HFFc6 (cell line): Measurements from ENCODE around the gene OSBPL7. TPM values are rescaled to one million over a fixed set of nuclear protein-coding genes. Genes with fewer than 3 reads are reported as not detected.

ENCODE experiments used
- DNase-seq: peaks from one replicate; pipeline ENCODE4 v3.0.0-alpha.2; 2018
- H3K27ac Mint-ChIP-seq: 2 replicates; pipeline ENCODE4 v1.8.0; 2020; ENCODE audit warnings: mild to moderate bottlenecking, mixed read lengths
- H3K27me3 Mint-ChIP-seq: 2 replicates; pipeline ENCODE4 v1.8.0; 2021; ENCODE audit warnings: mild to moderate bottlenecking, moderate library complexity, mixed read lengths; ENCODE audit not compliant: insufficient read depth
- H3K36me3 Mint-ChIP-seq: 2 replicates; pipeline ENCODE4 v1.8.0; 2021; ENCODE audit warnings: low read depth, mixed read lengths
- H3K4me1 Mint-ChIP-seq: 2 replicates; pipeline ENCODE4 v1.8.0; 2020; ENCODE audit warnings: low read depth, mixed read lengths
- H3K4me3 Mint-ChIP-seq: 2 replicates; pipeline ENCODE4 v1.8.0; 2020; ENCODE audit warnings: mild to moderate bottlenecking, moderate library complexity, mixed read lengths
- H3K9me3 Mint-ChIP-seq: 2 replicates; pipeline ENCODE4 v1.8.0; 2020; ENCODE audit warnings: mild to moderate bottlenecking, mixed read lengths
- total RNA-seq, 6 experiments: library from RNA; stranded (reverse); fragmentation: NEBNext Ultra II Directional; extraction: Animal tissue kit (Norgen Biotek cat#: 25700); gene quantifications; 2 replicates in 1 of 6; 3 replicates in 5 of 6; pipeline ENCODE4 v1.2.3, GENCODE V29; 2021
- TF ChIP-seq, protein P1 (sequence below): fragments of 200-600 bp; sonication (generic); IDR thresholded peaks from 2 replicates; pipeline ENCODE4 v1.5.0; 2021; ENCODE audit warnings: antibody characterized with exemption, mild to moderate bottlenecking

The OSBPL7 gene
- total RNA-seq, 6 experiments from 2014 or later, result 7.0 to 10.7 (median 9.2) TPM

DNA sequence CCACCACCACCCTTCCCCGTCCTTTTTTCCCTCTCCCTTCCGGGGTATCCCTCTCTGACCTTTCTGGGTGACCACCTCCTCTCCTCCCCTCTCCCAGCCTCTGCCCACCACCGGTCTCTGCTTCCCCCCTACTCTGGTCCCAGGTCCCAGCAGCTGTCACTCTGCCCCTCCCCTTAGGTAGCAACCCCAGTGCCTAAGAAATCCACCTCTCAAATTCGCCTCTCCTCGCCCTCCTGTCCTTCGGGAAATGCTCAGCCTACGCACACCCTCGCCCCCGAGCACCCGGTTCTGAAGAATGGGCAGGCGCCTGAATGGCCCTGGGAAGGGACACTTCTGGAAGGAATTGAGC is 30.1 kb upstream of the OSBPL7 start:
- Mint-ChIP-seq H3K36me3 (no peaks in the 10 kb centered on the region), H3K27ac (no peak overlapping the region), H3K4me3 (peak overlapping the region; percentile 7; the same call in 1 of the 2 replicates), H3K9me3 (no peaks in the 10 kb centered on the region), H3K27me3 (peaks cover 42% of the 10 kb centered on the region), H3K4me1 (peaks cover 37% of the 10 kb centered on the region)
- DNase-seq, result no peak
- TF ChIP-seq, protein P1, sequence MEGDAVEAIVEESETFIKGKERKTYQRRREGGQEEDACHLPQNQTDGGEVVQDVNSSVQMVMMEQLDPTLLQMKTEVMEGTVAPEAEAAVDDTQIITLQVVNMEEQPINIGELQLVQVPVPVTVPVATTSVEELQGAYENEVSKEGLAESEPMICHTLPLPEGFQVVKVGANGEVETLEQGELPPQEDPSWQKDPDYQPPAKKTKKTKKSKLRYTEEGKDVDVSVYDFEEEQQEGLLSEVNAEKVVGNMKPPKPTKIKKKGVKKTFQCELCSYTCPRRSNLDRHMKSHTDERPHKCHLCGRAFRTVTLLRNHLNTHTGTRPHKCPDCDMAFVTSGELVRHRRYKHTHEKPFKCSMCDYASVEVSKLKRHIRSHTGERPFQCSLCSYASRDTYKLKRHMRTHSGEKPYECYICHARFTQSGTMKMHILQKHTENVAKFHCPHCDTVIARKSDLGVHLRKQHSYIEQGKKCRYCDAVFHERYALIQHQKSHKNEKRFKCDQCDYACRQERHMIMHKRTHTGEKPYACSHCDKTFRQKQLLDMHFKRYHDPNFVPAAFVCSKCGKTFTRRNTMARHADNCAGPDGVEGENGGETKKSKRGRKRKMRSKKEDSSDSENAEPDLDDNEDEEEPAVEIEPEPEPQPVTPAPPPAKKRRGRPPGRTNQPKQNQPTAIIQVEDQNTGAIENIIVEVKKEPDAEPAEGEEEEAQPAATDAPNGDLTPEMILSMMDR, result no peak

DNA sequence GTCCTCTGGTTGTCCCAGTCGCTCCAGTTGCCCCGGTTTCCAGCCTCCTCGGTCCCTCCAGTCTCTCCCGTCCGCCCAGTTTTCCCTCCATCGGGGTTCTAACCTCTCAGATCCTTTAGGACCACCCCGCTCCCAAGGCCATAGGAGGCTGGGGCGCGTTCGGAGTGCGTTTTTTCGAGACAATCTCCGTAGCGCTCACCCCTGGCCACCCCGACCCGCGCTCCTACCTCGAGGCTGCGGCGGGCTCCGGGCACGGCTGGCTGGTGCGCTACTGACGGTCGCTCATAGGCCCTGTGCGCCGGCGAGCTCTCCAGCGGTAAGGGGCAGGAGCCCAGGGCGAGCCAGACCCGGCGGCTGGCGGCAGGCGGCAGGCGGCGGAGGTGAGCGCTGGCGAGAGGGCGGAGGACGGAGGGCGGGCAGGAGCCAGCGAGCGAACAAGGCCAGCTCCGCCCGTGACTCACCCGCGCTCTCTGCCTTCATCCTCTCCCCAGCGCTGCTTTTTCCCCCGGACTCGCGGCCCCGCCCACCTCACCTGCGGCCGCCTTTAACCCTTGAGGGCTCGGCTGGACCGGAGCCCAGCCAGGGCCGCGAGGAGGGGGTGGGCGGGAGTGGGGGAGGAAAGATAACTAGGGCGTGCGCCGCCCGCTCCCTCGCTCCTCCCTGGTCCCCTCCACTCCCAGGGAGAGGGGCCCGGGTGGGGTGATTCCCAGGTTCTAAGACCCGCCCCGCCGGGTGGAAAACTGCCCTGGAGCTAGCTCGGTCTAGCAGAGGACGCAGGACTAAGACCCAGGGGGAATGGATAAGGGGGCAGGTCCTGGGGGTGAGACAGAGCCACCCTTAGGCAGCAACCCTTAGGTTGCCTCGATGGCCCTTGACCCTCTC is 29.3 kb upstream of the OSBPL7 start, which contains the start of gene SP6:
TSS of gene SP6 (minus strand) at position 472 of the 882 bp plus-strand sequence. CDS start 2,734 bp downstream, outside the sequence.
- TF ChIP-seq, protein P1, result peak; percentile 52
- peak; percentile 50 for DNase-seq
- H3K36me3 Mint-ChIP-seq, result no peaks in the 10 kb centered on the region
- H3K9me3 Mint-ChIP-seq, result no peaks in the 10 kb centered on the region
- peaks cover 42% of the 10 kb centered on the region for H3K27me3 Mint-ChIP-seq
- peak within 1 kb of the TSS; percentile 85 for H3K4me3 Mint-ChIP-seq
- H3K27ac Mint-ChIP-seq, result peak within 1 kb of the TSS; percentile 36; the same call in 1 of the 2 replicates
- H3K4me1 Mint-ChIP-seq, result peaks cover 30% of the 10 kb centered on the region

DNA sequence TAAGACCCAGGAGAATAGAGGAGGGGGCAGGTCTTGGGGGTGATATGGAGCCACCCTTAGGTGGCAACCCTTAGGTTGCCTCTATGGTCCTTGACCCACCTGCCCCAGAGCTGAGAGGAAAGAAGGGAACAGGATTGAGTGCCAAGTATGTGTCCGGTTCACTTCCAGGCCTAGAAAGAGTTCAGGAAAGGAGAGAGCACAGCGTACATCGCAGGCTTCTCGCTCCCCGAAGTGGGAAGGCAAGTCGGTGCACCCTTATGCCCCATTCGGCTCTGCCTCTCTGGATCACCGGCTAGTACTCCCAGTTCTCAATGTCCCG is 28.7 kb upstream of the OSBPL7 start:
- peak overlapping the region; percentile 85 for H3K4me3 Mint-ChIP-seq
- H3K27me3 Mint-ChIP-seq, result peaks cover 38% of the 10 kb centered on the region
- H3K27ac Mint-ChIP-seq, result peak overlapping the region; percentile 36; the same call in 1 of the 2 replicates
- no peaks in the 10 kb centered on the region for H3K36me3 Mint-ChIP-seq
- TF ChIP-seq, protein P1, result no peak
- peaks cover 24% of the 10 kb centered on the region for H3K4me1 Mint-ChIP-seq
- H3K9me3 Mint-ChIP-seq, result no peaks in the 10 kb centered on the region
- no peak for DNase-seq

DNA sequence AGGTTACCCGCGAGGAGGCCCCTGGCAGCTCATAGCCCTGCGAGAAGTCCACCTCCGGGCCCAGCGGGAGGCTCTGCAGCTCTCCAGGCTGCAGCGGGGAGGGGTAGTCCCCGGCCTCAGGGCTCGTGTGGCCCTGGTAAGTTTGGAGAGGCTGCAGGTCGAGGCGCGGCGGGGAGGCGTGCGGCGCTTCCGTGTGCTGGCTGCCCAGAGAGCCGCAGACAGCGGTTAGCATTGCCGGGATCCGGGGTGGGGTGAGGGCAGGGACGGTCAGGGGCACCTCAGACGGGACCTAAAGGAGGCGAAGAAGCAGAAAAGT is 26.6 kb upstream of the OSBPL7 start:
- H3K9me3 Mint-ChIP-seq, result no peaks in the 10 kb centered on the region
- TF ChIP-seq, protein P1, result no peak
- peaks cover 16% of the 10 kb centered on the region for H3K27me3 Mint-ChIP-seq
- no peak overlapping the region for H3K27ac Mint-ChIP-seq
- H3K4me3 Mint-ChIP-seq, result no peak overlapping the region
- no peak for DNase-seq
- no peaks in the 10 kb centered on the region for H3K36me3 Mint-ChIP-seq
- peaks cover 40% of the 10 kb centered on the region for H3K4me1 Mint-ChIP-seq

DNA sequence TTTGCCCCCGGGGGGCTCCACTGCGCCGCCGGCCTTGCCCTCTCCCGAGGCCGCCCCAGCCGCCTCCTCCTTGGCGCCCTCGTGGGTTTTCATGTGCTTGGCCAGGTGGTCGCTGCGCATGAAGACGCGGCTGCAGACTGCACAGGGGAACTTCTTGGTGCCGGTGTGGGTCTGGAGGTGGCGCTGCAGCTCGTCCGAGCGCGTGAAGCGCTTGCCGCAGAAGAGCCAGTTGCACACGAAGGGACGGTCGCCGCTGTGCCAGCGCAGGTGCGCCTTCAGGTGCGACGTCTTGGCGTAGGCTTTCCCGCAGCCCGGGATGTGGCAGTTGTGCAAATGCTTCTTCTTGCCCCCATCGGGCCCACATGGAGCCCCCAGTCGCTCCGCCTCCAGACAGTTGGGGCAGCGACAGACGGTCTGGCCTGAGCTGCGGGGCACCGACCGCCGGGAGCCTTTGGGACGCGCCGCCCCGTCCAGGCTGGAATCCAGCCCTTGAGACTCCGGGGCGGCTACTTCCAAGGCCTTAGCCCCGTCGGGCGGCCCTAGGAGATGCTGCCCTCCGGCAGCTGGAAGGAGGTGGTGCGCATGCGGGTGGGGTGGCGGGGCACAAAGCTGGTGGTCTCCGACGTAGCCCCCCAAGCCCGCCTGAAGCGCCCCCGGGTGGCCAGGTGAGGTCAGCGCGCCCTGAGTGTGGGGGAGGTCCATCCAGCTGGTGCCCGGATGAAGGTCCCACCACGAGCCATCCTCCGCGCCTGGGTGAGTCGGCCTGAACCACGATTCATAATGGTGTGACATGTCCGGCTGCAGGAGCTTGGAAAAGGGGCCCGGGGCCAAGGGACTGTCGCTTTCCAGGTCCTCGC is 26.0 kb upstream of the OSBPL7 start:
- TF ChIP-seq, protein P1, result peak; percentile 35
- H3K9me3 Mint-ChIP-seq, result no peaks in the 10 kb centered on the region
- no peak overlapping the region for H3K27ac Mint-ChIP-seq
- no peaks in the 10 kb centered on the region for H3K36me3 Mint-ChIP-seq
- DNase-seq, result no peak
- H3K4me1 Mint-ChIP-seq, result peaks cover 44% of the 10 kb centered on the region
- H3K27me3 Mint-ChIP-seq, result peaks cover 10% of the 10 kb centered on the region
- no peak overlapping the region for H3K4me3 Mint-ChIP-seq
